ENCODE measurements around the gene ARHGAP22. TPM values are rescaled to one million over a fixed set of nuclear protein-coding genes. Genes with fewer than 3 reads are reported as not detected.
"Not testable (repeated sequence)": the region's sequence is repeated elsewhere in the genome, so short reads cannot be mapped to it uniquely, and the experiment has no call there.

ARHGAP22 gene, protein sequence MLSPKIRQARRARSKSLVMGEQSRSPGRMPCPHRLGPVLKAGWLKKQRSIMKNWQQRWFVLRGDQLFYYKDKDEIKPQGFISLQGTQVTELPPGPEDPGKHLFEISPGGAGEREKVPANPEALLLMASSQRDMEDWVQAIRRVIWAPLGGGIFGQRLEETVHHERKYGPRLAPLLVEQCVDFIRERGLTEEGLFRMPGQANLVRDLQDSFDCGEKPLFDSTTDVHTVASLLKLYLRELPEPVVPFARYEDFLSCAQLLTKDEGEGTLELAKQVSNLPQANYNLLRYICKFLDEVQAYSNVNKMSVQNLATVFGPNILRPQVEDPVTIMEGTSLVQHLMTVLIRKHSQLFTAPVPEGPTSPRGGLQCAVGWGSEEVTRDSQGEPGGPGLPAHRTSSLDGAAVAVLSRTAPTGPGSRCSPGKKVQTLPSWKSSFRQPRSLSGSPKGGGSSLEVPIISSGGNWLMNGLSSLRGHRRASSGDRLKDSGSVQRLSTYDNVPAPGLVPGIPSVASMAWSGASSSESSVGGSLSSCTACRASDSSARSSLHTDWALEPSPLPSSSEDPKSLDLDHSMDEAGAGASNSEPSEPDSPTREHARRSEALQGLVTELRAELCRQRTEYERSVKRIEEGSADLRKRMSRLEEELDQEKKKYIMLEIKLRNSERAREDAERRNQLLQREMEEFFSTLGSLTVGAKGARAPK
- 1.1 TPM for total RNA-seq

DNA sequence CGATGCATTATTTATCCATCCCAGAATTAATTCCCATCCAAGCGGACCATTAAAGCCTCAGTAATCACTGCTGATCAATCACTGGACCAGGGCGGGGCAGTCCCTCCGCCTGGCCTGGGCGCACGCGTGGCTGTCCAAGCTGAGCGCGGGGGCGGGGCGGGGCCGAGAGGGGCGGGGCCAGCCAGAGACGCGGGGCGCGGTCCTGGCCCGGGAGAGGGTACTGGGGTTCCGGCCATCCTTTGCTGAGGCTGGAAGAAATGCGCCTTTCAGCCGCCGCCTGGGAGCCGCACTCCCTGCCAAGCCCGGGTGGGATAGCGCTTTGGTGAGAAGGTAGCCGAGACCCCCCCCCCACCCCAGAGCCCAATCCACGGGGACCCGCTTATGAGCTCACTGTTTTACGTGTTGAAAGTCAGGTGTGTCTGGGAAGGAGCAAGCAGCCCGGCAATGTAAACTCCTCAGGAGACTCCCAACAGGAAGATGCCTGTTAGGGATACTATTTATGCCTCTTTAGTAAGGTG, at the start of gene ARHGAP22:
ARHGAP22 (minus strand) TSS at position 83 of the 518 bp plus-strand sequence. CDS start 277 bp downstream, outside the sequence.
- DNase-seq = no peak

DNA sequence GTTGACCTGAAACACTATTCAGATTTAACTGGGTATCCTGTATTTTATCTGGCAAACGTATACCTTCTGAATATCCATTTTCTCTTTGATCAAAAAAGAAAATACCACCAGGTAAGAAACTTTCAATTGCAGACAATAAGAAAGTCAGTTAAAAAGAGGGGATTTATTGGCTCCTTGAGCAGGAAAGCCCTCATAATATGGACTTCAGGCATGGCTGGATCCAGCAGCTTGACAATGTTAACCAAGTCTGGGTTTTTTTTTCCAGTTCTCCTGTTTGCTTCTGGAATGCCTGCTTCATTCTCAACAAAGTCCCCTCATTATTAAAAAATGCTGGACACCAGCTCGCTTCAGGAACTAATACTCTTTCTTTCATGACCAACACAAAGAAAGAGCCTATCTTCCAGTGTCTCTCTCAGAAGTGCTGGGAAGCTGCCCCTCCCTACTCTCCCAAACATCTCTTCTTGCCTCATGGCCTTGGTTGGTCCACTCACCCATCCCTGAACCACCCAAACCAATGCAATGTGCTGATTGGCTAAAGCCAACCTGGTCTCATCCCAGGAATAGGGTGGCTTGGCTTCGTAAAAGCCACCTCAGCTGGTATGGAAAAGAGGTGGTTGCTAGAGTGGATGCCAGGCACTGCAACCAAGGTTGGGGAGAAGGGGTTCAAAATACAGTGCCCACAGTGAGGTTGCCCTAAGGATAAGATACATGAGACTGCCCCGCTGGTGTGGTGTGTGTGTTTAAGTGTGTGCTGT, 49.2 kb upstream of the ARHGAP22 start:
- DNase-seq = no peak

DNA sequence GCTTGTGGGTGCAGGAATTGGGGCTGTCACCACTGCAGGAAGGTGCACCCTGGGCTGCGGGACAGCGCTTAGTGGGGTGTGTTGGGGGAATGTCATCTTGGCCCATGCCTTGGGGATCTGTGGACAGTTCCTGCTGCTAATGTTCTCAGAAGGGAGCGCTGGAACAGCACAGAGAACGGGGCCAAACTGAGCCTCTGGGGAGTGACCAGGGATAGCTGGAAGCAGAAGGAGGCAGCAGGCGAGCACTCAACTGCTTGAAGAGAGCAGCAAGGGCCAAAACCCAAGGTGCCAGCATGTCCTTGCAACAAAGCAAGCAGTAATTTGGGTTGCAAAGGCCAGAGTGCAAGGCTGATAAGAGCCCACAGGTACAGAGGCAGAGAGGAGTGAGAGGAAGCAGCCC, 48.5 kb upstream of the ARHGAP22 start:
- no peak for DNase-seq

DNA sequence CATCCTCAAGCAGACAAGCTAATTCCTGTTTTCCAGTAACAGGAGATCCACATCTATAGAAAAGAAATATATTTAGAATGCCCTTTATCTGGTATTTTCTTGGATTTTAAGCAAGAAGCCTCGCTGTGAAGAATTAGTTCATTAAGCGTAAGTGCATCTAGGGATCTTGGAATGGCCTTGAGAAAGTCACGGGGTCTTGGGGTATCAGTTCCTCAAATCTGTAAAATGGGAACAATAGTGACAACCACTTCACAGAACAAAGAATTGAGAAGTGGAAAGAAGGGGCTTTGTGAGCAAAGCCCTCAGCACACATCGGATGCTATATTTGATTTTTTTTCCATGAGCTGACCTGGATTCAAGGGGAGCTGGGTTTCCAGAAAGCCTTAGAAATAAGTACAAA, 47.5 kb upstream of the ARHGAP22 start:
- DNase-seq = no peak

DNA sequence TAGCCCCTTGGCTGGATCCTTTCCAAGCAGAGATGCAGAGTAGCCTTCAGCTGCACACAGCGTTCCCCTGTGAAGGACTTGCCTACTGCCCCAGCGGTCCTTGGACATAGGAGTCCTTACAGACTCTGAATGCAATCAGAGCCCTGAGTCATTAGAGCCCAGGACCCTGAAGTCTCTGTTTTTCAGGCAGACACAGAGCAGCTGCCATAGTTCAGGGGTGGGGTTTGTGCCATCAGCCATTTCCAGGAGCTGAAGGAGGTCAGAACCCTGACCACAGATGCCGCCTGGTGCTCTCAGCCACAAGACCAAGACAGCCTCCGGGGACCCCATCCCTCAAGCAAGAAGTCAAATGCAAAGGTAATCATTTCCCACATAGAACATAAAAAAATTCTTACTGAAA, 47.0 kb upstream of the ARHGAP22 start:
- no peak for DNase-seq

DNA sequence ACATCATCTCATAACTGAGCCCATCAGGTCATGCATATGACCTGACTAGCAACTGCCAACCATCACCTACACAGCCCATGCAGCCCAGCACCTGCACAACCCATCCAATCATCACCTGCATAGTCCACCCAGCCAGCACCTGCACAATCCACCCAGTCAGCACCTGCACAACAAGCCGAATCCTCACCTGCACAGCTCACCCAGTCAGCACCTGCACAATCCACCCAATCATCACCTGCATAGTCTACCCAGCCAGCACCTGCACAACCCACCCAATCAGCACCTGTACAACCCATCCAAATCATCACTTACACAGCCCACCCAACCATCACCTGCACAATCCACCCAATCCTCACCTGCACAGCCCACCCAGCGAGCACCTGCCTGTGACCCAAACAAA, 46.4 kb upstream of the ARHGAP22 start:
- no peak for DNase-seq

DNA sequence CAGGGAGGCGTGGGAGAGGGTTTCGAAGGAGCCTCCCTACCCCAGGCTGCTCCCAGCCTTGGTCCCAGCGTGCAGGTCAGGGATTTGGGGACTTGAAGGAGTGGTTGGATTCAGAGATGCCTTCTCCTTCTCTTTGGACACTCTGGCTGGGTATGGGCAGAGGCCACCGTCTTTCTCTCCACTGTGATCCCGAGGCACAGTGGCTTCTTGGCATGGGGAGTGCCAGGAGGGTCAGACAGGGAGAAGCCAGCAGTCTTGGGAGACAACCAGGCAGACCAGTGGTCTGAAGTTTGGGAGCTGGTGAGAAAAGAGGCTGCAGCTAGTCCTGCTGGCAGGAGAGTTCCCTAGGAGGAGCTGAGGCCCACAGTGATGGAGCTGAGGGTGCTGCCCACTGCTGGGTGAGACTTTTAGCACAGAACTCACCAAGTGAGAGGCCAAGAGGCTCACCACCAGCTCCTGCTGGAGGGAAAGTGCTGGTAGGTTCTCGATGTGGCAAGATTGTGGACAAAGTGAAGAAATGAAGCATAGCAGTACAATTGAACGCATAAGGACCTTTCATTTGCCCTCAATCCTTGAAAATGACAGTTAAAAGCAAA, 44.6 kb upstream of the ARHGAP22 start:
- no peak for DNase-seq

DNA sequence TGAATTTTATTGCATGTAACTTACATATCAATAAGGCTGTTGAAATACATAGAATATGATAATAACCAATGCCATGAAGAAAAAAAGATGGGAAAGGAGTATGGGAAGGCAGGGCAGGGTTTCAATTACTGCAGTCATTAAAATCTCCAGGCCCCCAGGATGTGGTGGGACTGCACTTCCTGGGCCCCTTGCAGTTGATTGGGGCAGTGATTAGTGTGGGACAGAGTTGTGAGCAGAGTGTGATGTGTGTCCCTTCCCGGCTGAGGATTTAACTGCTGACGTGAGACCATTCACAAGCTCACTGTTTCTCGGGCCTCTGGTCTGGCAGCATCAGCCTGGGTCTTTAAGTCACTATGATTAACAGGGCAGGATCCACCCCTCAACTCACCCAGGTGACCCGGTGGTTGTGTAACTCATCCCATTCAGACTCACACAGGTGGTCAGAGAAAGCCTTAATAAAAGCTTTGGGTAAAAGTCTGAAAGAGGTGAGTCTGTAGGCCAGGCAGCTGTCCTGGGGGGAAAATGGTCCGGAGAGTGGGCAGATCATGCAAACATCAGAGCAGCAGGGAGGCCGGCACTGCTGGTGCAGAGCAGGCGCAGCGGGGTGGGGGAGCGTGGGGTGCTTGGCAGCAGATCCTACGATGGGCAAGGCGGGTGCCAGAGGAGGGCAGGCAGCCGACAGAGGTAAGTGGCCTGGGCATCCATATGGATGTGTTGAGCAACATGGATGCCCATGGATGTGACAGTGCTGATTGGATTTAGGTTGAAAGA, 43.5 kb upstream of the ARHGAP22 start:
- no peak for DNase-seq

DNA sequence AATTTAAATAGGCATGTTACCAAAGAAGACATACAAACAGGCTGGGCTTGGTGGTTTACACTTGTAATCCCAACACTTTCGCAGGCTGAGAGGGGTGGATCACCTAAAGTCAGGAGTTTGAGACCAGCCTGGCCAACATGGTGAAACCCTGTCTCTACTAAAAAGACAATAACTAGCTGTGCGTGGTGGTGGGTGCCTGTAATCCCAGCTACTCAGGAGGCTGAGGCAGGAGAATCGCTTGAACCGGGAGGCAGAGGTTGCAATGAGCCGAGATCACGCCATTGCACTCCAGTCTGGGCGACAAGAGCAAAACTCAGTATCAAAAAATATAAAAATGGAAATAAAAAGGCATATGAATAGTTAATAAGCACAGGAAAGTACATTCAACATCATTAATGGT, 42.2 kb upstream of the ARHGAP22 start:
- DNase-seq = not testable (repeated sequence)

DNA sequence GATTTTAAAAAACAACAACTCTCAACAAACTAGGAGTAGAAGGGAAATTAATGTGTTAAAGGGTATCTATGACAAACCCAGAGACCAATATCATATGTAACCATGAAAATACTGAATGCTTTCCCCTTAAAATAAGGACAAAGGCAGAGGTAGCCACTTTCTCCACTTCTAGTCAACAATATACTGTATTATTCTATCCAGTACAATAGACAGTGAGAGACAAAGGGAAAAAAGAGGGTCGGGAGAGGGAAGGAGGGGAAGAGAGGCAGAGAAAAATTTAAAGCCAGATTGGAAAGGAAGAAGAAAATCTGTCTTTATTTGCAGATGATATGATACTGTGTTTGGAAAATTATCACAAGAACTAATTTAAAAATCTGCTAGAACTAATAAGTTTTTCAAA, 40.7 kb upstream of the ARHGAP22 start:
- DNase-seq = no peak

DNA sequence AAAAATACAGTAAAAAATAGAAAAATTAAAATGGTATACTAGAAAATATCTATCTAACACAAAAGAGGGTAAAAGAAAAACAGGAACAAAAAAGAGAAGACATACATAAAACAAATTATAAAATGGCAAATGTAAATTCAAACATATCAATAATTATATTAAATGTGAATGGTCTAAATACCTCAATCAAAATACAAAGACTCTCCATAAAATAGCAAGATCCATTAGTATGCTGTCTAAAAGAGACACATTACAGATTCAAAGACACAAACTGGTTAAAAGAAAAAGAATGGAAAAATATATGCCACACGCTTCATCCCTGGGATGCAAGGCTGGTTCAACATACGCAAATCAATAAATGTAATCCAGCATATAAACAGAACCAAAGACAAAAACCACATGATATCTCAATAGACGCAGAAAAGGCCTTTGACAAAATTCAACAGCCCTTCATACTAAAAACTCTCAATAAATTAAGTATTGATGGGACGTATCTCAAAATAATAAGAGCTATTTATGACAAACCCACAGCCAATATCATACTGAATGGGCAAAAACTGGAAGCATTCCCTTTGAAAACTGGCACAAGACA, 36.3 kb upstream of the ARHGAP22 start:
- DNase-seq = not testable (repeated sequence)

DNA sequence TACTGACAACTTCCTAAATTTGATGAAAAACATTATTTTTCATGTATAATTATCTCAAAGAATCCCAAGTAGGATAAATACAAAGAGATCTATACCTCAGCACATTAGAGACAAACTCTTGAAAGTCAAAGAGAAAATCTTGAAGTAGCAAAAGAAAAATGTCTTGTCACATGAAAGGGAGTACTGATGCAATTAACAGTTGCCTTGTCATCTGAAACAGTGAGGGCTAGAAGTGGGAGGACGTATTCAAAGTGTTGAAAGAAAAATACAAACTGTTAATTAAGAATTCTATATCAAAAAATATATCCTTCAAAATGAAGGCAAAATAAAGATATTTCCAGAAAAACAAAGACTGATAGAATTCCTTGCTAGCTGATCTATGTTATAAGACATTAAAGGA, 35.5 kb upstream of the ARHGAP22 start:
- no peak for DNase-seq

DNA sequence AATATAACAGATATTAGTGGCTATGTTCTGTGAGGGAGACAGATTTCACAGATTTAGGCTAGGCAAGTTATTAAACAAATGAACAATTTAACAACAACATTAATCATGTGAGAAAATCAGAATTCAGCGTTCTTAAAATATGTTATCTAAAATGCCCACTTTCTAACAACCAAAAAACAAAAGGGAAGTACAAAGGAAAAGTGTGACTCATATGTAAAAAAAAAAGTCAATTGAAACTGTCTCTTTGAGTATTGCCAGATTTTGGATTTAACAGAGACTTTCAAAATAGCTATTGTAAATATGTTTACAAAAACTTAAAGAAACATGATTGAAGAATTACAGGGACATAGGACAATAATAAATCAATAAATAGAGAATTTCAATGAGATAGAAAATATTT, 34.8 kb upstream of the ARHGAP22 start:
- no peak for DNase-seq

DNA sequence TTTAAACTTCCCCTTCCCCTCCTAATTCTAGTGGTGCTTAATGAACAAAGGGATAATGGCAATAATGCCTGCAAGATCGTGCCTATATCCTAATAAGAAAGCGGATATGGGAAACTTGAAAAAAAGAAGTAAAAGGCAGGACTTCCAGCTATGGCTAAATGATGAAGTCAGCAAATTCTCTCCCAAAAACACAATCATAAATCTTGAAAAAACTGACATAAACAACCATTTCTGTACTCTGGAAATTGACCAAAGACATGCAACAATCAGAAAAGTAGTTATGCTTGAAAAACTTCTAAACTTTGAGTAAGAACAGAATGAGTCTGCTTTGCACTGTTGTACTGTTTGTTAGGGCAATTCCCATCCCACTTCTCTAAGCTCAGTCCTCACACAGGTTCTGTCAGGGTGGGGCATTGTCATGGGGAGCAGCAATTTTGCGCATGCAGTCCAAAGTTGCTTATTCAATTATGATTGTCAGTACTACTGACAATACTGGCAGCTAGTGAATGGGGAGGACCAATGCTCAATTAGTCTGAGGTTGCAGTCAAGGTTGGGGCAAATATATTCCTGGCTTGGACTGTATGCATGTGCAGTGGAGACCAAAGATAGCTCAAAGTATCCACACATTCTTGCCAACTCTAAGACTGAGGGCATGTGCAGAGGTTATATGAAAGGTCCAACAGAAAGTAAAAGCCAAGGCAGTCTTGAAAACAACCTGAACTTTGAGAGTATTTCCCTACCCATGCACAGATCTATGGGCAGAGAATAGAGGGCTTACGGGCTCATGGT, 34.1 kb upstream of the ARHGAP22 start:
- DNase-seq = no peak

DNA sequence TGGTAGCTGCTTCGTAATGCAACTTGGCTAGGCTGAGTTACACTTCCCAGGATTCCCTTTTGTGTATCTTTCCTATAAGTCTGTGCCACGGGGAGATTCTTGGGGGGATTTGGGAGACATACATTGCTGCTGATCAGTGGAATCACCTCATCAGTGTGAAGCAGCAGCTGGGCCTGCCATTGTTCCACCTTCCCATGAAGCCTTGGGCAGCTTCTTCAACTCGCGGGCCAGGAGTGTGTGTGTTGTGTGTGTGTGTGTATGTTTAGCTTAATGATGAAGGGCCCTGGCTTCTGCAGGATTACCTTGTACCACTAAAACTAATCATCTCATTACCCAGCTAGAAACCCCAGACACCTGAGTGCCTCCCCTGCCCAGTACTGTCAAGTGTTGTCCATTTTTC, 33.3 kb upstream of the ARHGAP22 start:
- no peak for DNase-seq

DNA sequence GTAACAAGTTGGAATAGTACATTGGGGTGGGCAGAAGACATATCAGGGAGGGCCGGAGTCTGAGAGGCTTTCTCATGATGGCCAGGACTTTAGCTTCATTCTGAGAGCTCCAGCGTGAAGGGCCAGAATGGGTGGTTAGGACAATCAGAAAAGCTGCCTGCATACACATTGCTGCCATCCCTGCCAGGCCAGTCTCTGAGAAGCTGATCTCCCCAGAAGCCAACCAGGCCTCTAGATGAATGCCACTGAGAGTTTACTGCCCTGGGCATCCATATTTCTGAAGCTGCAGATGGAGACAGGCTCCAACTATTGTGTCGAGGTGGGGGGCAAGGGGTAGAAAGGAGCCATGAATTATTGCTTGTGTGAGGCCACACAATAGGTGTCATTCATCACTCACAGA, 32.0 kb upstream of the ARHGAP22 start:
- no peak for DNase-seq

DNA sequence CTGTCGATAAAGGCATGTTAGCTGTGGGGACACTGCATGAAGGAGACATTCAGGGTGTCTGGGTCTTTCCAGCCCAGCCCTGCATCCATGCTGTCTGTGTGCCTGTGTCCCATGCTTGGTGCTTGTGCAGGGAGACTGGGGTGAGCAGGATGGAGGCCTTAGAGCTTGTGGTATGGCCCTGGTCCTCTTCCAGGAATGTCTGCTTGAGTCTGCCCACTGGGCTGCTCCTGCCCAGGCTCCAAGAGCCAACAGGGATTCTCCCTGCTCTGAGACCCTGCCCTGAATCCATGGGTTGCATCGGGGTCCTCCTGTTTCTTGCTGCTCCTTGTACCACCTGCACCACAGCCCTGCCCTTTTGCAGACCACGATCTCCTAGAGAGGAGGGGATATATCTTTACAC, 31.4 kb upstream of the ARHGAP22 start:
- DNase-seq = no peak

DNA sequence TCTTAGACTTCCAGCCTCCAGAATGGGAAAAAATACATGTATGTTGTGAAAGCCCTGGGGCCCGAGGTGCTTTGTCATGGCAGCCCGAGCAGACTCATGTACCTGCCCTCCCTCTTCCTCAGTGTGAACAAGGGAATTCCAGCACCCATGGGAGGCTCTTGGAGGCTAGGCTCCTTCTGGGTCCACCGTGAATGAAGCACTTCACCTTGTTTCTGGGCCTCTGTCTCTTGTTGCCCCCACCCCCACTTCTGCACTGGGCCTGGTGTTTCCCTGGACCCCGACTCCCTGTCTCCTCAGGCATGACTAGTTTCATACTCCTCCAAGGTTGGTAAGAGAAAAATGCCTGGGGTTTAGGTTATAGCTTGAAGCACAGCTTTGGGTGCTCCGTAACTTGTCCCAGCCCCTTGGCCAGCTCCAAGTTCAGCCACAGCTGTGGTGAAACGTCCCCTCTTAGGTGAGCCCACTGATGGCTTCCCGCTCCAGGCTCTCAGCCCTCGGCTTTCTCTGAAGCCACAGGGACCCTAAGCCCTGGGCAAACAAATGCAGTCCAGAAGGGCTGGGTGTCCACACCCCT, 30.2 kb upstream of the ARHGAP22 start:
- DNase-seq = no peak

DNA sequence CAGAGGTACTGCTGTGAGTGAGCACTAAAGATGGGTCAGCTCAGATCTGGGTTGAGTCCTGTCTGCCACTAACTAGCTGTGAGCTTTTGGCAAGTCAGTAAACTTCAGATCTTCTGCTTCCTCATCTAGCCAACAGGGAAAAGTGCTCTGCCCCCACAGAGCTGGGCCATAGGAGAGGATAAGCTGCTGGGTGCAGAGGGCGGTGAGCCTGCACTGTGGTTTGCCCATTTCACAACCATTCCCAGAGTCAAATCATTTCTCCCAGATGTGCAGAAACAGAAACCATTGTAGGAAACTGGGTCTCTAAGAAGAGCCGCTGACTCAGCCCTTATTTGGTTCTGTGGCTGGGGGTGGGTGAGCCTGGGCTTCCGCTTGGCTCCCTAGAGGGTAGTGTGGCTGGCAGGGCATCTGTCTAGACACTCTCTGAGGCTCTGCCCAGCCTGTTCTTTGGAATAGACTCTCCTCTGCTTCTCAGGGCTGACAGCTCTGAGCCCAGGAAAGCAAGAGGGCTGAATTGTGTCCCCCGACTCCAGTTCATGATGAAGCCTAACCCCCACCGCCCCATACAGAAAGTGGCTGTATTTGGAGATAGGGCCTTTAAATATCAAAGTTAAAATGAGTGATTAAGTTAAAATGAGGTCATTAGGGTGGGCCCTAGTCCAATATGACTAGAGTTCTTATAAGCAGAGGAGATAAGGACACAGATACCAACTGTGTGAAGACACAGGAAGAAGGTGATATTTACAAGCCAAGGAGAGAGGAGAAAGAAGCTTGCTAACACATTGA, 29.5 kb upstream of the ARHGAP22 start:
- DNase-seq = peak; percentile 19

Data from skin of body (tissue), 2 donors.